ENCODE results near the gene DPM3.

DNA sequence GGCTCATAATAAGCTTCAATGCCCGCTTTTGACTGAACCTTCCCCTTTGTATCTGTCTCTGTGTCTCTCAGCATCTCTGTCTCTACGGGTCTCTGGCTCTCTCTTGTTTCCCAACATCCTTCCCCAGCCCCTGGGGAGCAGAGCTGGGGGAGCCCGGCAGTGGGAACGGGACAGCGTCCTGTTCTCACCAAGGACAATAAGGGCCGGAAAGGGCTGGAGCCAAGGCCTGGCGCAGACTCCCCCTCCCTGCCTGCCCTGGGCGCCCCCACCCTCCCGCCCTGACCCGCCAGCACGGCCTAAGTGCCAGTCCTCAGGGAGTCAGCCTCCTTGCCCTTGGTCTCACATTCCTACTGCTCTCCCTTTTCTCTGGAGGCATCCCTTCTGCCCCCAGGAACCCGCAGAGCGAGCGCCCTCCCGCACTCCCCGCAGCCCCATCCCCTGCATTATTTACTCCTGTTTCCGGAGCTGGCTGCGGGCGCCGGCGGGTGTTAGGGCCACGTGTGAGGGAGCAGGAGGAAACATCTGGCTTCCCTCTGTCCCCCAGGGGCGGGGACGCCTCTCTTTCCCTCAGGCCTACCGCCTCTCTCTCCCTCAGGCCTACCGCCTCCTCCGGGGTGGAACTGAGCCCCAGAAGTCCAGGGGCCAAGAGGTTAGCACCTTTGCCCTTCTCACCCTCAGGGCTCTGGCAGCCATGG, 26.3 kb upstream of the DPM3 start:
- TF ChIP-seq C11orf30 (IDR thresholded peaks at IDR 0.05; ENCODE audit: low read depth), result no peak
- TF ChIP-seq CBFB (CRISPR knock-in tag; IDR thresholded peaks at IDR 0.05), result no peak
- TF ChIP-seq, protein P1, sequence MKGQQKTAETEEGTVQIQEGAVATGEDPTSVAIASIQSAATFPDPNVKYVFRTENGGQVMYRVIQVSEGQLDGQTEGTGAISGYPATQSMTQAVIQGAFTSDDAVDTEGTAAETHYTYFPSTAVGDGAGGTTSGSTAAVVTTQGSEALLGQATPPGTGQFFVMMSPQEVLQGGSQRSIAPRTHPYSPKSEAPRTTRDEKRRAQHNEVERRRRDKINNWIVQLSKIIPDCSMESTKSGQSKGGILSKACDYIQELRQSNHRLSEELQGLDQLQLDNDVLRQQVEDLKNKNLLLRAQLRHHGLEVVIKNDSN (CRISPR knock-in tag; IDR thresholded peaks at IDR 0.05), result no peak
- no peak for TF ChIP-seq RFX1 (IDR thresholded peaks at IDR 0.05)
- no peak for TF ChIP-seq EP300 (IDR thresholded peaks at IDR 0.05; ENCODE audit: low read length)

All from K562 (cell line).